ENCODE data around the gene OCIAD2.
"Not testable (repeated sequence)": the region's sequence is repeated elsewhere in the genome, so short reads cannot be mapped to it uniquely, and the experiment has no call there.

OCIAD2 gene

GRCh38 chr4:48899432-48899749, 7.2 kb downstream of the OCIAD2 start:
- no peak for TF ChIP-seq CTCF (IDR thresholded peaks at IDR 0.05; ENCODE audit: unreplicated experiment in 3 of 3)
- H3K27ac Mint-ChIP-seq, result peak overlapping the region; percentile 50 to 81 (median 58)
- H3K9me3 Mint-ChIP-seq, result no peaks in the 10 kb centered on the region
- H3K27me3 Mint-ChIP-seq (ENCODE audit: low read depth), result no peaks in the 10 kb centered on the region
- H3K36me3 Mint-ChIP-seq (ENCODE audit: low read depth), result peaks cover 64% of the 10 kb centered on the region
- H3K4me1 Mint-ChIP-seq, result peaks cover 5% of the 10 kb centered on the region
- H3K4me3 Mint-ChIP-seq, result no peak overlapping the region

- TF ChIP-seq CTCF (IDR thresholded peaks at IDR 0.05; ENCODE audit: unreplicated experiment in 3 of 3), result no peak
- no peak overlapping the region for H3K27ac Mint-ChIP-seq
- no peaks in the 10 kb centered on the region for H3K9me3 Mint-ChIP-seq
- H3K36me3 Mint-ChIP-seq (ENCODE audit: low read depth), result peaks cover 67% of the 10 kb centered on the region
- no peak overlapping the region for H3K4me3 Mint-ChIP-seq
- peaks cover 5% of the 10 kb centered on the region for H3K4me1 Mint-ChIP-seq
- H3K27me3 Mint-ChIP-seq (ENCODE audit: low read depth), result no peaks in the 10 kb centered on the region
These were observed 7.7 kb downstream of the OCIAD2 start for GRCh38 chr4:48898733-48899431.

GRCh38 chr4:48896845-48897244, 9.7 kb downstream of the OCIAD2 start:
- Mint-ChIP-seq H3K27me3 (ENCODE audit: low read depth) (no peaks in the 10 kb centered on the region), H3K27ac (no peak overlapping the region), H3K9me3 (no peaks in the 10 kb centered on the region), H3K36me3 (ENCODE audit: low read depth) (peaks cover 67% of the 10 kb centered on the region), H3K4me3 (no peak overlapping the region), H3K4me1 (peaks cover 5% of the 10 kb centered on the region)
- no peak for TF ChIP-seq CTCF (IDR thresholded peaks at IDR 0.05; ENCODE audit: unreplicated experiment in 3 of 3)

- peaks cover 23% of the 10 kb centered on the region for H3K9me3 Mint-ChIP-seq
- no peak for TF ChIP-seq CTCF (IDR thresholded peaks at IDR 0.05; ENCODE audit: unreplicated experiment in 3 of 3)
- H3K27me3 Mint-ChIP-seq (ENCODE audit: low read depth), result no peaks in the 10 kb centered on the region
- no peaks in the 10 kb centered on the region for H3K4me1 Mint-ChIP-seq
- H3K36me3 Mint-ChIP-seq (ENCODE audit: low read depth), result peaks cover 76% of the 10 kb centered on the region
- no peak overlapping the region for H3K27ac Mint-ChIP-seq
- H3K4me3 Mint-ChIP-seq, result no peak overlapping the region
These were observed 15.4 kb downstream of the OCIAD2 start for GRCh38 chr4:48891028-48891619.

- H3K4me3 Mint-ChIP-seq; H3K27me3 Mint-ChIP-seq (ENCODE audit: low read depth); H3K27ac Mint-ChIP-seq; H3K4me1 Mint-ChIP-seq: not testable (repeated sequence)
- Mint-ChIP-seq H3K9me3 (peaks cover 24% of the 10 kb centered on the region), H3K36me3 (ENCODE audit: low read depth) (peaks cover 65% of the 10 kb centered on the region)
These were observed 16.8 kb downstream of the OCIAD2 start for GRCh38 chr4:48889750-48890149.

GRCh38 chr4:48881646-48882045, 24.9 kb downstream of the OCIAD2 start:
- H3K27ac Mint-ChIP-seq; H3K27me3 Mint-ChIP-seq (ENCODE audit: low read depth); H3K4me3 Mint-ChIP-seq; H3K36me3 Mint-ChIP-seq (ENCODE audit: low read depth); H3K4me1 Mint-ChIP-seq; H3K9me3 Mint-ChIP-seq: not testable (repeated sequence)
